PC-3 (cell line): ENCODE measurements around the gene ZNF189. TPM values are rescaled to one million over a fixed set of nuclear protein-coding genes. Genes with fewer than 3 reads are reported as not detected.

ENCODE experiments used
- ATAC-seq: fragments of 200-7000 bp; cut with Tn5 transposase; 2 replicates; pipeline ENCODE4 v1.9.1; 2020; ENCODE audit warnings: mild to moderate bottlenecking, moderate library complexity
- BruUV-seq: library from RNA; stranded (reverse); fragments of 400-500 nt; replicated peaks from 2 replicates; lab custom pipeline; 2021; lab: Mats Ljungman, UMichigan
- CTCF ChIA-PET: fragments of 300-600 bp; sonication (Branson Sonifier 250); formaldehyde crosslinking; loops from one replicate; lab custom pipeline; 2022; ENCODE audit warnings: antibody characterized with exemption; lab: Charles Lee
- POLR2A ChIA-PET: fragments of 300-600 bp; sonication (Branson Sonifier 250); formaldehyde crosslinking; loops from one replicate; lab custom pipeline; 2022; ENCODE audit warnings: antibody characterized with exemption; ENCODE audit not compliant: unreplicated experiment; lab: Charles Lee
- DNase-seq: peaks from one replicate; pipeline ENCODE4 v3.0.0-alpha.2; 2015
- H2AFZ ChIP-seq: fragments of 300-600 bp; sonication (generic); 2 replicates; pipeline ENCODE4 v1.6.0; 2016; ENCODE audit warnings: antibody characterized with exemption, low read length
- H3F3A ChIP-seq: fragments of 300-600 bp; sonication (generic); one replicate; pipeline ENCODE4 v1.6.0; 2017; ENCODE audit warnings: antibody characterized with exemption, low read length, control low read depth, mild to moderate bottlenecking; ENCODE audit not compliant: unreplicated experiment
- H3K27ac ChIP-seq: fragments of 300-600 bp; sonication (generic); 2 replicates; pipeline ENCODE4 v1.5.1; 2016; ENCODE audit warnings: mild to moderate bottlenecking, low read length
- H3K27me3 ChIP-seq: fragments of 300-600 bp; sonication (generic); 2 replicates; pipeline ENCODE4 v1.6.1; 2016; ENCODE audit warnings: low read length, mixed read lengths
- H3K36me3 ChIP-seq: fragments of 300-600 bp; sonication (generic); 2 replicates; pipeline ENCODE4 v1.6.1; 2016; ENCODE audit warnings: low read depth, mixed run types, low read length, mixed read lengths
- H3K4me1 ChIP-seq: fragments of 300-600 bp; sonication (generic); 2 replicates; pipeline ENCODE4 v1.5.1; 2016; ENCODE audit warnings: low read length; ENCODE audit not compliant: insufficient read depth
- H3K4me2 ChIP-seq: fragments of 300-600 bp; sonication (generic); 2 replicates; pipeline ENCODE4 v1.6.0; 2016; ENCODE audit warnings: low read length
- H3K4me3 ChIP-seq: fragments of 300-600 bp; sonication (generic); 2 replicates; pipeline ENCODE4 v1.5.1; 2016; ENCODE audit warnings: mild to moderate bottlenecking, low read length, mixed read lengths
- H3K79me2 ChIP-seq: fragments of 300-600 bp; sonication (generic); 2 replicates; pipeline ENCODE4 v1.6.1; 2017; ENCODE audit warnings: low read length, mixed read lengths
- H3K9ac ChIP-seq: fragments of 300-600 bp; sonication (generic); 2 replicates; pipeline ENCODE4 v1.6.0; 2016; ENCODE audit warnings: mild to moderate bottlenecking, low read length
- H3K9me2 ChIP-seq: fragments of 300-600 bp; sonication (generic); replicated peaks from 2 replicates; pipeline ENCODE4 v1.6.1; 2016; ENCODE audit warnings: mixed run types, low read length, mixed read lengths
- H3K9me3 ChIP-seq: fragments of 300-600 bp; sonication (generic); 2 replicates; pipeline ENCODE4 v1.6.1; 2016; ENCODE audit warnings: low read length, mixed read lengths
- H4K20me1 ChIP-seq: fragments of 300-600 bp; sonication (generic); 2 replicates; pipeline ENCODE4 v1.6.1; 2016; ENCODE audit warnings: low read length, mixed read lengths
- CTCF ChIP-seq: fragments of 300-600 bp; sonication (generic); conservative IDR thresholded peaks from 2 replicates; pipeline ENCODE4 v1.5.1; 2017; ENCODE audit warnings: antibody characterized with exemption, low read depth, mild to moderate bottlenecking, low read length
- EZH2 ChIP-seq: fragments of 300-600 bp; sonication (generic); IDR thresholded peaks from one replicate; pipeline ENCODE4 v1.6.1; 2017; ENCODE audit warnings: antibody characterized with exemption, mild to moderate bottlenecking, low read length; ENCODE audit not compliant: unreplicated experiment
- EZH2phosphoT487 ChIP-seq: fragments of 300-600 bp; sonication (generic); IDR thresholded peaks from 2 replicates; pipeline ENCODE4 v1.6.1; 2018; ENCODE audit warnings: mild to moderate bottlenecking, antibody characterized with exemption, low read length, borderline replicate concordance
- intact Hi-C: fragments of 100-400 bp; cut with micrococcal nuclease; formaldehyde crosslinking; loops from 2 replicates; pipeline ENCODE4 v1.9.0; 2023
- total RNA-seq: library from RNA; depleted of rRNA; stranded (reverse); fragments of >200 nt; gene quantifications from 2 replicates; pipeline ENCODE4 v1.2.3, GENCODE V29; 2014

The ZNF189 gene
- total RNA-seq, 1 experiment from 2014 or later = 4.5 TPM

- POLR2A ChIA-PET = no interaction called here
- no peaks in the 10 kb centered on the region for H3K9me2 ChIP-seq
- H3K4me2 ChIP-seq = no peak overlapping the region
- H3K9ac ChIP-seq = no peak overlapping the region
- CTCF ChIA-PET = interaction anchor here (0.8 kb wide), 1 partner anchor 768 kb away, joined by 3 read pairs; no protein-coding TSS in a partner anchor
- H2AFZ ChIP-seq = no peak overlapping the region
- TF ChIP-seq CTCF (no peak), EZH2phosphoT487 (no peak), EZH2 (no peak)
- H3K27ac ChIP-seq = no peak overlapping the region
- no peak overlapping the region for H3K4me3 ChIP-seq
- no peak for DNase-seq
- H3K36me3 ChIP-seq = no peaks in the 10 kb centered on the region
- BruUV-seq = no TSS peak
- H3K4me1 ChIP-seq = no peaks in the 10 kb centered on the region
- no peaks in the 10 kb centered on the region for H3K79me2 ChIP-seq
- ATAC-seq = no peak
- intact Hi-C loops = no loop called here
- H3K27me3 ChIP-seq = no peaks in the 10 kb centered on the region
- H3K9me3 ChIP-seq = no peaks in the 10 kb centered on the region
- no peaks in the 10 kb centered on the region for H4K20me1 ChIP-seq
- H3F3A ChIP-seq = no peaks in the 10 kb centered on the region
Measured at GRCh38 chr9:101369884-101370531, 28.6 kb upstream of the ZNF189 start.

GRCh38 chr9:101371813-101372212 lies 26.8 kb upstream of the ZNF189 start:
- Histone ChIP-seq H3K4me1 (no peaks in the 10 kb centered on the region), H3K36me3 (no peaks in the 10 kb centered on the region), H3K9ac (no peak overlapping the region), H3K79me2 (no peaks in the 10 kb centered on the region), H3K27me3 (no peaks in the 10 kb centered on the region), H3K4me2 (no peak overlapping the region), H3K9me3 (no peaks in the 10 kb centered on the region), H2AFZ (no peak overlapping the region), H3K27ac (no peak overlapping the region), H3K9me2 (no peaks in the 10 kb centered on the region), H4K20me1 (no peaks in the 10 kb centered on the region), H3F3A (no peaks in the 10 kb centered on the region), H3K4me3 (no peak overlapping the region)
- DNase-seq = no peak
- no TSS peak for BruUV-seq
- intact Hi-C loops = no loop called here
- CTCF ChIA-PET = no interaction called here
- ATAC-seq = no peak
- POLR2A ChIA-PET = no interaction called here
- no peak for TF ChIP-seq EZH2
- TF ChIP-seq EZH2phosphoT487 = no peak
- no peak for TF ChIP-seq CTCF

GRCh38 chr9:101372327-101373118 lies 26.1 kb upstream of the ZNF189 start:
- Histone ChIP-seq H2AFZ (no peak overlapping the region), H3F3A (no peaks in the 10 kb centered on the region), H3K4me1 (no peaks in the 10 kb centered on the region), H3K27ac (no peak overlapping the region), H3K9me2 (no peaks in the 10 kb centered on the region), H3K36me3 (no peaks in the 10 kb centered on the region), H4K20me1 (no peaks in the 10 kb centered on the region), H3K9me3 (no peaks in the 10 kb centered on the region), H3K4me3 (no peak overlapping the region), H3K9ac (no peak overlapping the region), H3K27me3 (no peaks in the 10 kb centered on the region), H3K4me2 (no peak overlapping the region), H3K79me2 (no peaks in the 10 kb centered on the region)
- intact Hi-C loops = no loop called here
- TF ChIP-seq CTCF = no peak
- no peak for TF ChIP-seq EZH2phosphoT487
- no peak for TF ChIP-seq EZH2
- ChIA-PET CTCF (no interaction called here), POLR2A (no interaction called here)
- DNase-seq (no peak), ATAC-seq (no peak)
- BruUV-seq = no TSS peak
